OCI-LY1 (cell line): ENCODE results near the gene TXNL4B.

Experiments used
- H2AFZ ChIP-seq: fragments of 200-600 bp; sonication (generic), shearing (Covaris generic); 2 replicates; pipeline ENCODE4 v1.6.0; 2014; ENCODE audit warnings: antibody characterized with exemption, mild to moderate bottlenecking, low read length
- H3F3A ChIP-seq: fragments of 200-600 bp; sonication (generic), shearing (Covaris generic); 2 replicates; pipeline ENCODE4 v1.6.0; 2014; ENCODE audit warnings: mild to moderate bottlenecking, antibody characterized with exemption, low read length, moderate library complexity; ENCODE audit not compliant: insufficient read depth
- H3K27ac ChIP-seq: fragments of 200-600 bp; sonication (generic); 2 replicates; pipeline ENCODE4 v1.5.1; 2014; ENCODE audit warnings: low read length, mixed run types, mild to moderate bottlenecking, low read depth; ENCODE audit not compliant: poor library complexity, severe bottlenecking
- H3K27me3 ChIP-seq: fragments of 200-600 bp; sonication (generic); 2 replicates; pipeline ENCODE4 v1.6.0; 2014; ENCODE audit warnings: antibody characterized with exemption, mild to moderate bottlenecking, low read length, moderate library complexity; ENCODE audit not compliant: insufficient read depth
- H3K36me3 ChIP-seq: fragments of 200-600 bp; sonication (generic); 2 replicates; pipeline ENCODE4 v1.6.1; 2014; ENCODE audit warnings: mild to moderate bottlenecking, antibody characterized with exemption, low read length, moderate library complexity, mixed read lengths; ENCODE audit not compliant: insufficient read depth
- H3K4me1 ChIP-seq: fragments of 200-600 bp; sonication (generic); 2 replicates; pipeline ENCODE4 v1.5.1; 2014; ENCODE audit warnings: mild to moderate bottlenecking, low read length, moderate library complexity; ENCODE audit not compliant: insufficient read depth, severe bottlenecking
- H3K4me2 ChIP-seq: fragments of 200-600 bp; sonication (generic), shearing (Covaris generic); 2 replicates; pipeline ENCODE4 v1.6.1; 2014; ENCODE audit warnings: low read length
- H3K4me3 ChIP-seq: fragments of 200-600 bp; sonication (generic); 2 replicates; pipeline ENCODE4 v1.5.1; 2014; ENCODE audit warnings: low read length, low read depth, mild to moderate bottlenecking, mixed read lengths; ENCODE audit not compliant: poor library complexity, severe bottlenecking
- H3K79me2 ChIP-seq: fragments of 200-600 bp; shearing (Covaris generic); 2 replicates; pipeline ENCODE4 v1.6.1; 2016; ENCODE audit warnings: mixed run types, low read length, mixed read lengths; ENCODE audit not compliant: insufficient read depth
- H3K9ac ChIP-seq: fragments of 200-600 bp; sonication (generic), shearing (Covaris generic); 2 replicates; pipeline ENCODE4 v1.6.1; 2014; ENCODE audit warnings: mild to moderate bottlenecking, low read length, mixed read lengths
- H3K9me2 ChIP-seq: fragments of 200-600 bp; sonication (generic), shearing (Covaris generic); 2 replicates; pipeline ENCODE4 v1.6.1; 2014; ENCODE audit warnings: low read depth, mild to moderate bottlenecking, low read length, mixed read lengths
- H3K9me3 ChIP-seq: fragments of 200-600 bp; shearing (Covaris generic); 2 replicates; pipeline ENCODE4 v1.6.1; 2014; ENCODE audit warnings: low read length, mixed read lengths
- H4K20me1 ChIP-seq: fragments of 200-600 bp; sonication (generic), shearing (Covaris generic); 2 replicates; pipeline ENCODE4 v1.6.0; 2016; ENCODE audit warnings: mild to moderate bottlenecking, low read length; ENCODE audit not compliant: insufficient read depth
- EZH2 ChIP-seq: fragments of 200-600 bp; sonication (generic), shearing (Covaris generic); IDR thresholded peaks from 2 replicates; pipeline ENCODE4 v1.8.0; 2017; ENCODE audit warnings: borderline replicate concordance, mixed run types, mild to moderate bottlenecking, antibody characterized with exemption, low read length, moderate library complexity, mixed read lengths
- TF ChIP-seq, protein P1 (sequence below): fragments of 200-600 bp; sonication (generic), shearing (Covaris generic); IDR thresholded peaks from 2 replicates; pipeline ENCODE4 v1.5.1; 2017; ENCODE audit warnings: mild to moderate bottlenecking, antibody characterized with exemption, low read length, moderate library complexity, mixed read lengths

Gene TXNL4B

GRCh38 chr16:72138064-72138572 lies 44.7 kb upstream of the TXNL4B start:
- Histone ChIP-seq H3K79me2 (no peaks in the 10 kb centered on the region), H3K27ac (no peak overlapping the region), H3K9me3 (no peaks in the 10 kb centered on the region), H3K36me3 (no peaks in the 10 kb centered on the region), H3K27me3 (no peaks in the 10 kb centered on the region), H3F3A (no peaks in the 10 kb centered on the region), H3K9ac (no peak overlapping the region), H3K4me1 (no peaks in the 10 kb centered on the region), H4K20me1 (no peaks in the 10 kb centered on the region), H3K4me2 (no peak overlapping the region), H3K9me2 (no peaks in the 10 kb centered on the region), H2AFZ (no peak overlapping the region), H3K4me3 (no peak overlapping the region)
- TF ChIP-seq EZH2, result no peak
- TF ChIP-seq, protein P1, sequence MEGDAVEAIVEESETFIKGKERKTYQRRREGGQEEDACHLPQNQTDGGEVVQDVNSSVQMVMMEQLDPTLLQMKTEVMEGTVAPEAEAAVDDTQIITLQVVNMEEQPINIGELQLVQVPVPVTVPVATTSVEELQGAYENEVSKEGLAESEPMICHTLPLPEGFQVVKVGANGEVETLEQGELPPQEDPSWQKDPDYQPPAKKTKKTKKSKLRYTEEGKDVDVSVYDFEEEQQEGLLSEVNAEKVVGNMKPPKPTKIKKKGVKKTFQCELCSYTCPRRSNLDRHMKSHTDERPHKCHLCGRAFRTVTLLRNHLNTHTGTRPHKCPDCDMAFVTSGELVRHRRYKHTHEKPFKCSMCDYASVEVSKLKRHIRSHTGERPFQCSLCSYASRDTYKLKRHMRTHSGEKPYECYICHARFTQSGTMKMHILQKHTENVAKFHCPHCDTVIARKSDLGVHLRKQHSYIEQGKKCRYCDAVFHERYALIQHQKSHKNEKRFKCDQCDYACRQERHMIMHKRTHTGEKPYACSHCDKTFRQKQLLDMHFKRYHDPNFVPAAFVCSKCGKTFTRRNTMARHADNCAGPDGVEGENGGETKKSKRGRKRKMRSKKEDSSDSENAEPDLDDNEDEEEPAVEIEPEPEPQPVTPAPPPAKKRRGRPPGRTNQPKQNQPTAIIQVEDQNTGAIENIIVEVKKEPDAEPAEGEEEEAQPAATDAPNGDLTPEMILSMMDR, result no peak

DNA sequence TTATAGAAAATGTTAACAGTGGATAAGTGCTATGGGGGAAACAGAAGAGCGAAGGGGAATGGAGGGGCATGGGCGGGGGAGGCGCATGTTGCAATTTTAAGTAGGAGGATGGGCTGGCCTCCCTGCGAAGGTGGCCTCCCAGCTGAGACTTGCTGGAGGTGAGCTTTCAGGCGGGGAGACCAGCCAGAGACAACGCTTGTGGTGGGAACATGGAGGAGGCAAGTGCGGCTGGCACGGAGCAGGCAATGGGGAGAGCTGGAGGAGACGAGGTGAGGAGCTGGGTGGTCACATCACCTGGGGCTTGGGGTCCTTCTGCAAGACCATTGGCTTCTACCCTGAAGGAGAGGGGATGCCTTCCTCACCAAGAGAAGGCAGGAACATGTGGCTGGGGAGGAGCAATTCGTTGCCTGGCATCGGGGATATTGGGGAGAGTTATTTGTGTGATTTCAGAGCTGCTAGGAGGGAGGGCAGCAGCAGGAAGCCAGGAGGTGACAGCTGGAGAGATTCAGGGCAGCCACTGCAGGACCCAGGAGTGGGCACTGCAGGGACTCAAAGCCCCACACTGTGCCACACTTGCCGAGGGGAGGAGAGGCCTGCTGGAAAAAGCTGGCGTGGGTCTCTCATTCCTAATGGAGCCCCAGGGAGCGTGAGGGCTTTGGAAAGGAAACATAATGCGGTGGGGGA lies 44.1 kb upstream of the TXNL4B start:
- no peaks in the 10 kb centered on the region for H3K9me2 ChIP-seq
- H3K4me1 ChIP-seq, result no peaks in the 10 kb centered on the region
- H3K79me2 ChIP-seq, result no peaks in the 10 kb centered on the region
- H3K27me3 ChIP-seq, result no peaks in the 10 kb centered on the region
- TF ChIP-seq, protein P1, result no peak
- no peak for TF ChIP-seq EZH2
- H3K9ac ChIP-seq, result no peak overlapping the region
- no peaks in the 10 kb centered on the region for H4K20me1 ChIP-seq
- H3K27ac ChIP-seq, result no peak overlapping the region
- H3K9me3 ChIP-seq, result no peaks in the 10 kb centered on the region
- no peak overlapping the region for H3K4me2 ChIP-seq
- H2AFZ ChIP-seq, result no peak overlapping the region
- no peak overlapping the region for H3K4me3 ChIP-seq
- H3K36me3 ChIP-seq, result no peaks in the 10 kb centered on the region
- no peaks in the 10 kb centered on the region for H3F3A ChIP-seq

- no peaks in the 10 kb centered on the region for H3K4me1 ChIP-seq
- no peaks in the 10 kb centered on the region for H3K79me2 ChIP-seq
- no peaks in the 10 kb centered on the region for H4K20me1 ChIP-seq
- no peak overlapping the region for H3K4me3 ChIP-seq
- TF ChIP-seq, protein P1, result no peak
- no peak for TF ChIP-seq EZH2
- no peak overlapping the region for H3K27ac ChIP-seq
- no peak overlapping the region for H3K9ac ChIP-seq
- no peaks in the 10 kb centered on the region for H3F3A ChIP-seq
- H3K27me3 ChIP-seq, result no peaks in the 10 kb centered on the region
- no peaks in the 10 kb centered on the region for H3K36me3 ChIP-seq
- no peaks in the 10 kb centered on the region for H3K9me2 ChIP-seq
- no peak overlapping the region for H3K4me2 ChIP-seq
- no peaks in the 10 kb centered on the region for H3K9me3 ChIP-seq
- H2AFZ ChIP-seq, result no peak overlapping the region
Measured at GRCh38 chr16:72134507-72134906, 41.1 kb upstream of the TXNL4B start.
